SK-N-SH (cell line): ENCODE results near the gene LMF1. TPM values are rescaled to one million over a fixed set of nuclear protein-coding genes. Genes with fewer than 3 reads are reported as not detected.

Experiments used
- CTCF ChIA-PET: fragments of 300-600, 350-600 bp; formaldehyde crosslinking; extraction: SDS; loops from one replicate; lab custom pipeline; 2021; lab: Yijun Ruan, JAX
- POLR2A ChIA-PET: fragments of 350-600 bp; sonication (Branson Sonifier 250); formaldehyde crosslinking; extraction: SDS; loops from one replicate; lab custom pipeline; 2020; ENCODE audit warnings: antibody characterized with exemption, inconsistent platforms; lab: Yijun Ruan, JAX
- DNase-seq: peaks from one replicate; pipeline ENCODE4 v3.0.0; 2012
- H2AFZ ChIP-seq: fragments of 200-600 bp; sonication (generic); 2 replicates; pipeline ENCODE4 v1.8.1; 2016; ENCODE audit warnings: antibody characterized with exemption, mild to moderate bottlenecking, low read depth
- H3F3A ChIP-seq: fragments of 200-600 bp; sonication (generic); replicated peaks from 2 replicates; pipeline ENCODE3; 2016; ENCODE audit warnings: antibody characterized with exemption, mild to moderate bottlenecking; ENCODE audit not compliant: insufficient read depth
- H3K27ac ChIP-seq, 2 experiments: fragments of 200-500 bp in 1 of 2; fragments of 200-600 bp in 1 of 2; sonication (Bioruptor generic) in 1 of 2; sonication (generic), shearing (Covaris generic) in 1 of 2; 2 replicates each; pipeline versions ENCODE4 v1.5.1 to v1.6.1; 2014 to 2016; ENCODE audit warnings: low read depth in 2 of 2, inconsistent platforms in 1 of 2, low read length in 1 of 2, mild to moderate bottlenecking in 1 of 2, mixed read lengths in 1 of 2
- H3K27me3 ChIP-seq: fragments of 200-600 bp; sonication (generic), shearing (Covaris generic); 2 replicates; pipeline ENCODE4 v1.6.1; 2016; ENCODE audit warnings: mixed run types; ENCODE audit not compliant: insufficient read depth
- H3K36me3 ChIP-seq, 2 experiments: fragments of 200-500 bp in 1 of 2; fragments of 200-600 bp in 1 of 2; sonication (Bioruptor generic) in 1 of 2; sonication (generic) in 1 of 2; replicated peaks in 1 of 2; 2 replicates each; pipeline versions ENCODE3 to v1.5.1; 2014 to 2016; ENCODE audit warnings: low read length in 1 of 2, mild to moderate bottlenecking in 1 of 2; ENCODE audit not compliant: insufficient read depth in 2 of 2, control insufficient read depth in 1 of 2
- H3K4me1 ChIP-seq, 2 experiments: fragments of 200-500 bp in 1 of 2; fragments of 200-600 bp in 1 of 2; sonication (Bioruptor generic) in 1 of 2; sonication (generic), shearing (Covaris generic) in 1 of 2; 2 replicates each; pipeline versions ENCODE4 v1.5.1 to v1.6.1; 2014 to 2016; ENCODE audit warnings: low read depth in 1 of 2, low read length in 1 of 2, mixed run types in 1 of 2; ENCODE audit not compliant: insufficient read depth in 2 of 2, control insufficient read depth in 1 of 2
- H3K4me2 ChIP-seq: fragments of 200-600 bp; sonication (generic), shearing (Covaris generic); 2 replicates; pipeline ENCODE4 v1.6.1; 2017; ENCODE audit warnings: mixed run types
- H3K4me3 ChIP-seq, 2 experiments: fragments of 200-500 bp in 1 of 2; fragments of 200-600 bp in 1 of 2; sonication (Bioruptor generic) in 1 of 2; sonication (generic), shearing (Covaris generic) in 1 of 2; 2 replicates each; pipeline versions ENCODE4 v1.5.1 to v1.8.1; 2014 to 2016; ENCODE audit warnings: low read depth in 2 of 2, inconsistent platforms in 1 of 2, low read length in 1 of 2, mild to moderate bottlenecking in 1 of 2, mixed read lengths in 1 of 2, moderate library complexity in 1 of 2
- H3K79me2 ChIP-seq: fragments of 200-600 bp; sonication (generic); 2 replicates; pipeline ENCODE4 v1.8.1; 2017; ENCODE audit warnings: mild to moderate bottlenecking; ENCODE audit not compliant: insufficient read depth
- H3K9ac ChIP-seq: fragments of 200-600 bp; sonication (generic); 2 replicates; pipeline ENCODE4 v1.6.1; 2017; ENCODE audit warnings: mixed run types
- H3K9me2 ChIP-seq: fragments of 200-600 bp; sonication (generic); 2 replicates; pipeline ENCODE4 v1.6.1; 2017; ENCODE audit warnings: mixed run types
- H3K9me3 ChIP-seq: fragments of 200-600 bp; sonication (generic); 2 replicates; pipeline ENCODE4 v1.6.1; 2017; ENCODE audit warnings: mixed run types, mild to moderate bottlenecking, moderate library complexity
- H4K20me1 ChIP-seq: fragments of 200-600 bp; sonication (generic); 2 replicates; pipeline ENCODE4 v1.6.1; 2017; ENCODE audit warnings: mild to moderate bottlenecking, mixed run types; ENCODE audit not compliant: insufficient read depth
- CHD2 ChIP-seq: fragments of 150-350 bp; IDR thresholded peaks from 2 replicates; pipeline ENCODE4 v1.6.1; 2018; ENCODE audit warnings: low read length; ENCODE audit not compliant: partially characterized antibody
- CTCF ChIP-seq: fragments of 200-600 bp; sonication (generic); IDR thresholded peaks from 2 replicates; pipeline ENCODE4 v1.6.1; 2017; ENCODE audit warnings: antibody characterized with exemption, mild to moderate bottlenecking, moderate library complexity
- ELF1 ChIP-seq: IDR thresholded peaks from 2 replicates; pipeline ENCODE4 v1.4.0; 2012
- FOSL2 ChIP-seq: IDR thresholded peaks from 2 replicates; pipeline ENCODE4 v1.4.0; 2012; ENCODE audit warnings: low read depth, mild to moderate bottlenecking, moderate library complexity, borderline replicate concordance
- FOXJ3 ChIP-seq: sonication (generic); formaldehyde crosslinking; IDR thresholded peaks from 2 replicates; pipeline ENCODE4 v1.5.1; 2020; ENCODE audit warnings: mild to moderate bottlenecking, missing genetic modification reagents
- GABPA ChIP-seq: IDR thresholded peaks from 2 replicates; pipeline ENCODE4 v1.4.0; 2012; ENCODE audit warnings: low read depth, mild to moderate bottlenecking
- GATA2 ChIP-seq: sonication (generic); formaldehyde crosslinking; IDR thresholded peaks from 2 replicates; pipeline ENCODE4 v1.5.0; 2020; ENCODE audit warnings: mild to moderate bottlenecking, missing genetic modification reagents
- JUND ChIP-seq: IDR thresholded peaks from 2 replicates; pipeline ENCODE4 v1.4.0; 2012
- MAX ChIP-seq: IDR thresholded peaks from 2 replicates; pipeline ENCODE4 v1.4.0; 2012; ENCODE audit warnings: low read depth
- PBX3 ChIP-seq: IDR thresholded peaks from 2 replicates; pipeline ENCODE4; 2012
- POLR2AphosphoS5 ChIP-seq: IDR thresholded peaks from 2 replicates; pipeline ENCODE4 v1.6.1; 2012; ENCODE audit warnings: low read depth, low read length
- RCOR1 ChIP-seq: fragments of 150-350 bp; IDR thresholded peaks from 2 replicates; pipeline ENCODE4 v1.6.1; 2017; ENCODE audit warnings: antibody characterized with exemption, low read length
- RFX5 ChIP-seq: IDR thresholded peaks from 2 replicates; pipeline ENCODE4 v1.6.1; 2012; ENCODE audit warnings: mild to moderate bottlenecking, improper control_type of control experiment, low read length
- SIN3A ChIP-seq: IDR thresholded peaks from 2 replicates; pipeline ENCODE4 v1.6.1; 2012; ENCODE audit warnings: low read depth, mild to moderate bottlenecking, low read length, moderate library complexity, borderline replicate concordance
- SMC3 ChIP-seq: IDR thresholded peaks from 2 replicates; pipeline ENCODE4 v1.6.1; 2012; ENCODE audit warnings: low read depth, low read length, improper control_type of control experiment
- TCF12 ChIP-seq: IDR thresholded peaks from 2 replicates; pipeline ENCODE4 v1.4.0; 2012
- USF1 ChIP-seq: IDR thresholded peaks from 2 replicates; pipeline ENCODE4 v1.4.0; 2012; ENCODE audit warnings: low read depth, borderline replicate concordance
- ZBTB33 ChIP-seq: IDR thresholded peaks from 2 replicates; pipeline ENCODE4 v1.4.0; 2012; ENCODE audit warnings: low read depth, borderline replicate concordance
- WGBS: methylation state at CpG from one replicate; pipeline ENCODE4 v1.1.6; 2017; ENCODE audit warnings: low lambda C conversion rate; 5-methylcytosine and 5-hydroxymethylcytosine counted together
- polyA plus RNA-seq, 3 experiments: library from polyadenylated mRNA; depleted of rRNA; stranded (reverse); fragments of >200 nt; gene quantifications; 2 replicates each; pipeline ENCODE4 v1.2.3, GENCODE V29; 2012

Gene LMF1
- polyA plus RNA-seq, 1 of the 3 experiments (the other 2 are of a cell fraction): 5.7 TPM

GRCh38 chr16:842711-843560 lies 127.8 kb downstream of the LMF1 start (continued):
- TF ChIP-seq RCOR1 (no peak), FOXJ3 (CRISPR knock-in tag) (no peak), PBX3 (no peak), CTCF (no peak), SMC3 (no peak), FOSL2 (no peak), JUND (no peak), GABPA (no peak)
- TF ChIP-seq, all 33 proteins: peak for 0

- 42% methylated on average over 5 of the region's 19 CpGs for WGBS
- Histone ChIP-seq H3K9me3 (no peaks in the 10 kb centered on the region), H3K4me1 (no peaks in the 10 kb centered on the region), H3K9ac (no peak overlapping the region), H3K79me2 (no peaks in the 10 kb centered on the region)
- CTCF ChIA-PET: no interaction called here
- TF ChIP-seq RFX5: no peak
- TF ChIP-seq USF1: no peak
- no peak for TF ChIP-seq MAX
- TF ChIP-seq GATA2 (CRISPR knock-in tag): no peak
- no peak for TF ChIP-seq CHD2
- TF ChIP-seq ELF1: no peak
- no peak for TF ChIP-seq SIN3A
- TF ChIP-seq POLR2AphosphoS5: no peak
- TF ChIP-seq GABPA: no peak
- TF ChIP-seq FOXJ3 (CRISPR knock-in tag): no peak
- no peak for TF ChIP-seq PBX3
- TF ChIP-seq TCF12: no peak
- no peak for TF ChIP-seq CTCF
- TF ChIP-seq ZBTB33: no peak
- no peak for TF ChIP-seq SMC3
- TF ChIP-seq, all 33 proteins: peak for 0
- Histone ChIP-seq H3K4me3 (no peak overlapping the region), H4K20me1 (no peaks in the 10 kb centered on the region), H3K27me3 (peaks cover 76% of the 10 kb centered on the region), H3K36me3 (no peaks in the 10 kb centered on the region), H2AFZ (no peak overlapping the region), H3K9me2 (no peaks in the 10 kb centered on the region), H3K27ac (no peak overlapping the region), H3F3A (no peaks in the 10 kb centered on the region), H3K4me2 (no peak overlapping the region)
- DNase-seq: no peak
- POLR2A ChIA-PET: no interaction called here
These were observed 128.7 kb downstream of the LMF1 start for GRCh38 chr16:842061-842476.
